ENCODE results near the gene OR4K13.

Gene OR4K13, protein sequence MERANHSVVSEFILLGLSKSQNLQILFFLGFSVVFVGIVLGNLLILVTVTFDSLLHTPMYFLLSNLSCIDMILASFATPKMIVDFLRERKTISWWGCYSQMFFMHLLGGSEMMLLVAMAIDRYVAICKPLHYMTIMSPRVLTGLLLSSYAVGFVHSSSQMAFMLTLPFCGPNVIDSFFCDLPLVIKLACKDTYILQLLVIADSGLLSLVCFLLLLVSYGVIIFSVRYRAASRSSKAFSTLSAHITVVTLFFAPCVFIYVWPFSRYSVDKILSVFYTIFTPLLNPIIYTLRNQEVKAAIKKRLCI

GRCh38 chr14:20035938-20036337 is at the start of gene OR4K13:
Gene OR4K13, minus strand, starts transcription at chr14:20036038. Its CDS starts 1,280 bp downstream, at chr14:20034758.
- DNase-seq (ENCODE audit: extremely low read depth in 1 of 2, low read depth in 1 of 2): no peak

GRCh38 chr14:20059745-20060144 is 23.9 kb upstream of the OR4K13 start, which contains the start of gene OR4L1:
Gene OR4L1, plus strand, starts transcription at chr14:20060045. Its CDS starts 0 bp downstream, at chr14:20060045.
- DNase-seq (ENCODE audit: extremely low read depth in 1 of 2, low read depth in 1 of 2): no peak

DNA sequence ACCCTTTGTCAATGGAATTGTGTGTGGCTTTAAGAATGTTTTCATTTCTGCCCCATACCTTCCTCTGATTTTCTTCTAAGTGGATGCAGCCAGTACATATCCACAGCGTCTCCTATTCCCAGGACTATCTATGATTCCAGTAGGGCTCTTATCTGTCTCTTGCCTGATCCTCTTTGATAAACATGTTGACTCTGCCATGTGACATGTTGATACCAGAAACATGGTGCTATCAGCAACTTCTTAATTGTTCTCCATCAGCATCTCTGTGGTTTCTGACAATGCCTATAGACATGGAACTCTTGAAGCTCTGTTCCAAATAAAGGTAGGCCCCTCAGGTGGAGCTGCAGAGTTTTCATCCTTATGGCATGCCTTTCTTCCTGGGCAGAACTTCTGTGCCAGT is 12.4 kb upstream of the OR4K13 start:
- no peak for DNase-seq (ENCODE audit: extremely low read depth in 1 of 2, low read depth in 1 of 2)

GRCh38 chr14:20044243-20044642 is 8.4 kb upstream of the OR4K13 start:
- no peak for DNase-seq (ENCODE audit: extremely low read depth in 1 of 2, low read depth in 1 of 2)

- no peak for DNase-seq (ENCODE audit: extremely low read depth in 1 of 2, low read depth in 1 of 2)
Measured at GRCh38 chr14:20035449-20035848, 389 bp downstream of the OR4K13 start.

- no peak for DNase-seq (ENCODE audit: extremely low read depth in 1 of 2, low read depth in 1 of 2)
Measured at GRCh38 chr14:20031058-20031457, 4.8 kb downstream of the OR4K13 start.

DNA sequence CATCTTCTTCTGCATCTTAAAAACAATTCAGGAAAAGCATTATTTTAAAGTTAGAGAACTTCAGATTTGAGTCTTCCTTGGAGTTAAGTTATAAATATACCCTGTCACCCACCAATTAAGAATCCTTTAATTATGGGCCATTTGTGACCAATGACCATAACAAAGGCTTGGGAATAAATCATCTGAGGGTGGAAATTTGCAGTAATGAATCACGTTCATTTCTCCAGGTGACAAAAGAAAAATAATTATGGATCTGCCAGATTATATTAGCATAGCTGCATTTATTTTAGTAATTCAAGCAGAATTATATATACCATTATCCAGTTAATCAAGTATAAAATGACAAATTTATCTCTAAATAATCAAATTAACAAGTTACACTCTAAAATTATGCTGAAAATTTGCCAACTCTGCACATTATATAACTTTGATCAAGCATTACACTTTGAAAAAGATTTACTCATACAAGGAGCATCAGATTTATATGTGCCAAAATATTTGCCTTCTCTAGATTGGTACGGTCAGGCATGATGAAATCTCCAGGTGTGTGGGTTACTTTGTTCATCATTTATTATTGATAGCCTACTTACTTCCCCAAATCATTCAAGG is 16.5 kb downstream of the OR4K13 start, which contains the start of gene OR4K14:
OR4K14 (minus strand) TSS at position 51 of the 609 bp plus-strand sequence. CDS start 4,114 bp downstream, outside the sequence.
- no peak for DNase-seq (ENCODE audit: extremely low read depth in 1 of 2, low read depth in 1 of 2)

DNA sequence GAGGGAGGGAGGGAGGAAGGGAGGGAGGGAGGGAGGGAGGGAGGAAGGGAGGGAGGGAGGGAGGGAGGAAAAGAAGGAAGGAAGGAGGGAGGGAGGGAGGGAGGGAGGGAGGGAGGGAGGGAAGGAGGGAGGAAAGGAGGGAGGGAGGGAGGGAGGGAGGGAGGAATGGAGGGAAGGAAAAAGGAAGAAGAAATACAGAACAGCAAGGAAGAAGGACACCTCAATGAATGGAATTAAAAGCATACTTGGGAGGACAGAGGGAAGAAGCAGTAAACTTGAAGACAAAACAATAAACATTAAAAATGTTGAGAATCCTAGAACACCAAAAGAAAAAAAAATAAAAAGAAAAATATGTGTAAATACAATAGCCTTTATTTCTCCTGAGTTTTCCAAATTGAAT is 27.7 kb downstream of the OR4K13 start:
- no peak for DNase-seq (ENCODE audit: extremely low read depth in 1 of 2, low read depth in 1 of 2)

DNA sequence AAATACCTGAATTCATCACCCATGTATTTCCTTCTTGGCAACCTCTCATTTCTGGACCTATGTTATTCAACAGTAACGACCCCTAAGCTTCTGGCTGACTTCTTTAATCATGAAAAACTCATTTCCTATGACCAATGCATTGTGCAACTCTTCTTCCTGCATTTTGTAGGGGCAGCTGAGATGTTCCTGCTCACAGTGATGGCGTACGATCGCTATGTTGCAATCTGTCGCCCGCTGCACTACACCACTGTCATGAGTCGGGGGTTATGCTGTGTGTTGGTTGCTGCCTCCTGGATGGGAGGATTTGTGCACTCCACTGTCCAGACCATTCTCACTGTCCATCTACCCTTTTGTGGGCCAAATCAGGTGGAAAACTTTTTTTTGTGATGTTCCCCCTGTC is 33.5 kb downstream of the OR4K13 start:
- DNase-seq (ENCODE audit: extremely low read depth in 1 of 2, low read depth in 1 of 2): no peak

DNA sequence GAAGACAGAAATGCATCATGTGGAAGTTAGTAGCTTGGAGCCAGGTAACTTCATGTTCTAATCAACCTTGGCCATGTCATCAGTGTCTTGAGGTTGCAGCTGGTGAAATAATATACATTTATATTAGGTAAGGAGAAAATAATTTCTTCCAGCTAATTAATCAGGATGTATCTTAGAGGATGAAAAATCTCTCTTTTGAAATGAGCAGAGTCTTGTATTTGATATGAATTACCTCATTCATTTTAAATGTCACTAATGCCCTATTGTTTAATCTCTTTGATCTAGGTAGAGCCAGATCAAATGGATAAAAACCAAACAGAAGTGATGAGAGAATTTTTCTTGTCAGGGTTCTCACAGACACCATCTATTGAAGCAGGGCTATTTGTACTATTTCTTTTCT is 34.0 kb downstream of the OR4K13 start, which contains the start of gene OR4Q2:
OR4Q2 (plus strand) TSS at position 301 of the 400 bp plus-strand sequence.
- DNase-seq (ENCODE audit: extremely low read depth in 1 of 2, low read depth in 1 of 2): no peak

- no peak for DNase-seq (ENCODE audit: extremely low read depth in 1 of 2, low read depth in 1 of 2)
Measured at GRCh38 chr14:19993438-19993837, 42.4 kb downstream of the OR4K13 start.

Measured in stimulated activated CD8-positive, alpha-beta memory T cell treated with anti-CD3 and anti-CD28 coated beads, Interleukin-7, amount 100 ng/mL, for 48 hours (primary cell).